Panc1 (cell line): ENCODE results near the gene IL1R2.

Experiments
- POLR2AphosphoS5 ChIP-seq: IDR thresholded peaks from 2 replicates; pipeline ENCODE4 v1.6.1; 2012; ENCODE audit warnings: mild to moderate bottlenecking, low read depth, low read length, moderate library complexity
- TF ChIP-seq, protein P1 (sequence below): fragments of 450-650 bp; IDR thresholded peaks from 2 replicates; pipeline ENCODE4 v1.5.1; 2017; ENCODE audit warnings: mild to moderate bottlenecking

DNA sequence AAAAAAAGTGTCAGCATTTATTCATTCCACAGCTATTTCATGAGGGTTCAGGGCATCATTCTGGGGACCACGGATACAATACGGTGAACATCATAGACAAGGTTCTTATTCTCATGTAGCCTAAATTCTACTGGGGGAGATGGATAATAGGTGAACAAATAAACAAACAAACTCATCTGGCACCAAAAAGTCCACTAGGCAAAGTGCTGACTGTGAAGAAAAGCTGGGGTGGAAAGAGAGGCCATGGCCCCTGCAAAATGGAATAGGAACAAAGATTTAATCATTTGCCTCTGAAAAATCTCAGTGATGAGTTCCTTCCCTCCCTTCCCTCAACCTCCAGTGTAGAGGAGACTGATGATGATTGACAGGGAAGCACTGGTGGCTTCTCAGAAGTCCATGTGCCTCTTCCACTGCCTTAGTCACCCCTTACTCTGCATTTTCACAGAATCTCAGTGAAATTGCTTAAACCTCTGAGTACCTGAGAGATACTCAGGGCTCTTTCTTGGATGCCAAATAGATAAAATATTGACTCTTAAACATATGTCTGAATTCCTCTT is 81.5 kb downstream of the IL1R2 start:
- TF ChIP-seq, protein P1, sequence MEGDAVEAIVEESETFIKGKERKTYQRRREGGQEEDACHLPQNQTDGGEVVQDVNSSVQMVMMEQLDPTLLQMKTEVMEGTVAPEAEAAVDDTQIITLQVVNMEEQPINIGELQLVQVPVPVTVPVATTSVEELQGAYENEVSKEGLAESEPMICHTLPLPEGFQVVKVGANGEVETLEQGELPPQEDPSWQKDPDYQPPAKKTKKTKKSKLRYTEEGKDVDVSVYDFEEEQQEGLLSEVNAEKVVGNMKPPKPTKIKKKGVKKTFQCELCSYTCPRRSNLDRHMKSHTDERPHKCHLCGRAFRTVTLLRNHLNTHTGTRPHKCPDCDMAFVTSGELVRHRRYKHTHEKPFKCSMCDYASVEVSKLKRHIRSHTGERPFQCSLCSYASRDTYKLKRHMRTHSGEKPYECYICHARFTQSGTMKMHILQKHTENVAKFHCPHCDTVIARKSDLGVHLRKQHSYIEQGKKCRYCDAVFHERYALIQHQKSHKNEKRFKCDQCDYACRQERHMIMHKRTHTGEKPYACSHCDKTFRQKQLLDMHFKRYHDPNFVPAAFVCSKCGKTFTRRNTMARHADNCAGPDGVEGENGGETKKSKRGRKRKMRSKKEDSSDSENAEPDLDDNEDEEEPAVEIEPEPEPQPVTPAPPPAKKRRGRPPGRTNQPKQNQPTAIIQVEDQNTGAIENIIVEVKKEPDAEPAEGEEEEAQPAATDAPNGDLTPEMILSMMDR = no peak
- no peak for TF ChIP-seq POLR2AphosphoS5
